PC-3 (cell line): ENCODE results near the gene MACROD1.

Source experiments
- EZH2 ChIP-seq: fragments of 300-600 bp; sonication (generic); IDR thresholded peaks from one replicate; pipeline ENCODE4 v1.6.1; 2017; ENCODE audit warnings: antibody characterized with exemption, mild to moderate bottlenecking, low read length; ENCODE audit not compliant: unreplicated experiment
- EZH2phosphoT487 ChIP-seq: fragments of 300-600 bp; sonication (generic); IDR thresholded peaks from 2 replicates; pipeline ENCODE4 v1.6.1; 2018; ENCODE audit warnings: mild to moderate bottlenecking, antibody characterized with exemption, low read length, borderline replicate concordance
- TF ChIP-seq, protein P1 (sequence below): fragments of 300-600 bp; sonication (generic); conservative IDR thresholded peaks from 2 replicates; pipeline ENCODE4 v1.5.1; 2017; ENCODE audit warnings: antibody characterized with exemption, low read depth, mild to moderate bottlenecking, low read length

DNA sequence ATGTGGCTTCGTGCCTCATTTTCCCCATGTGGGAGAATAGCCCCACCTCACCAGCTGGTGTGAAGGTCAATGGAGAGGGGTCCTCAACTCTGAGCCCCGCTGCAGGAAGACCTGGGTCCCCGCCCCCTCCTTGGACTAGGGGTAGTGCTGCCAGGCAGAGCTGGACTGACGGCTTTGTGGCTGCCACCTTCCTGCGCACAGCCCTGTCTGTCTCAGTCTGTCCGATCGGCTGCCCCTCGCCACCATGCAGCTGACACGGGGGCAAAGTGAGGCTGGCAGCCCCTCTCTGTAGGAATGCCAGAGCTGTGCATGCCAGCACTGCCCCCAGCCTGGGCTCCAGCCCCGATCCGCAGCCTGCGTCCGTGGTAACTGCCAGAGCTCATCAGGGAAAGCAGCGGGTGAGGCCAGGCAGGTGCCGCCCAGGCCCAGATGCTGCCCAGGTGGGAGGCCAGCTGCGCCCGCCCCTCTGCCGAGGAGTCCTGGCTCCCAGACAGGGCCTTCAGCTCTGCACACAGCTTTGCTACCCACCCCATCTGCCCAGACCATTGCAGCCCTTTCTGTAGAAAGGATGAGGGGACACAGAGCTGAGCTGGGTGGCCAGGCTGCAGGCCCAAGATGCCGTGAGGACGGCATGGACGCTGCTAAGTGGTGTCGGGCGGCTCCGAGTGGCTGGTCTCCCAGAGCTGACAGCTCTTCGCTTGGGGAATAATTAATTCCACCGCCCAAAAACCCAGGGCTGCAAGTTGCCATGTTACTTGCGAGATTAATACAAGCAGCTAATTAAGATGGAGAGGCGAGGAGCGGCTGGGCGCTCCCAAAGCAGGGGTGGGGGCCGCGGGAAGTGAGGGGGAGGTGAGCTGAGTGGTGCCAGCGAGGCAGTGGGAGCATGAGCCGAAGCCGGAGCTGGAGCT, 149.7 kb downstream of the MACROD1 start:
- TF ChIP-seq, protein P1, sequence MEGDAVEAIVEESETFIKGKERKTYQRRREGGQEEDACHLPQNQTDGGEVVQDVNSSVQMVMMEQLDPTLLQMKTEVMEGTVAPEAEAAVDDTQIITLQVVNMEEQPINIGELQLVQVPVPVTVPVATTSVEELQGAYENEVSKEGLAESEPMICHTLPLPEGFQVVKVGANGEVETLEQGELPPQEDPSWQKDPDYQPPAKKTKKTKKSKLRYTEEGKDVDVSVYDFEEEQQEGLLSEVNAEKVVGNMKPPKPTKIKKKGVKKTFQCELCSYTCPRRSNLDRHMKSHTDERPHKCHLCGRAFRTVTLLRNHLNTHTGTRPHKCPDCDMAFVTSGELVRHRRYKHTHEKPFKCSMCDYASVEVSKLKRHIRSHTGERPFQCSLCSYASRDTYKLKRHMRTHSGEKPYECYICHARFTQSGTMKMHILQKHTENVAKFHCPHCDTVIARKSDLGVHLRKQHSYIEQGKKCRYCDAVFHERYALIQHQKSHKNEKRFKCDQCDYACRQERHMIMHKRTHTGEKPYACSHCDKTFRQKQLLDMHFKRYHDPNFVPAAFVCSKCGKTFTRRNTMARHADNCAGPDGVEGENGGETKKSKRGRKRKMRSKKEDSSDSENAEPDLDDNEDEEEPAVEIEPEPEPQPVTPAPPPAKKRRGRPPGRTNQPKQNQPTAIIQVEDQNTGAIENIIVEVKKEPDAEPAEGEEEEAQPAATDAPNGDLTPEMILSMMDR, result no peak
- no peak for TF ChIP-seq EZH2
- TF ChIP-seq EZH2phosphoT487, result no peak
